ENCODE measurements around the gene TRIP12. TPM values are rescaled to one million over a fixed set of nuclear protein-coding genes. Genes with fewer than 3 reads are reported as not detected.

The TRIP12 gene
- total and polyA plus RNA-seq, 2 of the 8 experiments (the other 6 are each of a cell fraction or from before 2014, with no cell fraction given) = 23.1 to 174 TPM

- peak overlapping the region; percentile 45; the same call in 1 of the 2 replicates for H2BK5ac ChIP-seq (ENCODE audit: low read depth, low read length)
- H2BK12ac ChIP-seq (ENCODE audit: low read depth, low read length) = no peak overlapping the region
- no peaks in the 10 kb centered on the region for H3K79me1 ChIP-seq (ENCODE audit: low read depth, low read length)
- H3K23ac ChIP-seq (ENCODE audit: insufficient read length) = no peak overlapping the region
- FAIRE-seq (peak; percentile 99), DNase-seq (ENCODE audit: low read depth in 1 of 2, low spot score in 2 of 2) (peak in 1 of 2 experiments; percentile 50)
- H2AK5ac ChIP-seq (ENCODE audit: low read depth, low read length) = no peak overlapping the region
- H3K23me2 ChIP-seq (ENCODE audit: low read depth, low read length) = no peaks in the 10 kb centered on the region
- ChIA-PET POLR2A (ENCODE audit: partially characterized antibody) (interaction anchor here (1.6 kb wide), 1 partner anchor 18 kb away, joined by 5 read pairs; no protein-coding TSS in a partner anchor), CTCF (ENCODE audit: partially characterized antibody) (interaction anchor here (0.6 to 4.3 kb wide), 39 partner anchors 8 to 1009 kb away, joined by 3 to 24 read pairs (median 4); no protein-coding TSS in a partner anchor)
- H3K36me3 ChIP-seq (ENCODE audit: control insufficient read depth in 2 of 4, insufficient read depth in 4 of 4, low read length in 3 of 4) = peaks cover 0 to 32% (median 13%) of the 10 kb centered on the region in 4 experiments; a peak in 6 of 8 replicates
- H4K20me1 ChIP-seq (replicated peaks in 1 of 2; ENCODE audit: control insufficient read depth in 1 of 2, insufficient read depth in 2 of 2, low read length in 2 of 2) = peaks cover 0 to 2% of the 10 kb centered on the region in 2 experiments
- H4K5ac ChIP-seq (ENCODE audit: insufficient read length, low read depth, low read length) = no peak overlapping the region
- H3K18ac ChIP-seq (ENCODE audit: extremely low read depth, low read length) = no peak overlapping the region
- H3K27me3 ChIP-seq (replicated peaks in 1 of 4; ENCODE audit: control insufficient read depth in 3 of 4, extremely low read depth in 1 of 4, insufficient read depth in 3 of 4, low read length in 3 of 4) = no peaks in the 10 kb centered on the region
- H3K14ac ChIP-seq (ENCODE audit: insufficient read length) = no peak overlapping the region
- no peak overlapping the region for H2BK20ac ChIP-seq (ENCODE audit: low read length)
- H3K4ac ChIP-seq (replicated peaks; ENCODE audit: insufficient read length, low read depth, low read length) = no peak overlapping the region
- peaks cover 0 to 9% of the 10 kb centered on the region in 2 experiments; a peak in 1 of 4 replicates for H3K79me2 ChIP-seq (ENCODE audit: control insufficient read depth in 1 of 2, insufficient read depth in 2 of 2, low read length in 2 of 2)
- no peak overlapping the region for H3K27ac ChIP-seq (ENCODE audit: low read depth, low read length)
- no peak overlapping the region for H3K4me3 ChIP-seq (ENCODE audit: extremely low read depth in 1 of 4, insufficient read depth in 2 of 4, low read depth in 3 of 4, low read length in 4 of 4)
- no peak overlapping the region for H3K9ac ChIP-seq (replicated peaks in 1 of 4; ENCODE audit: extremely low read depth in 1 of 4, low read depth in 3 of 4, low read length in 3 of 4)
- H2AFZ ChIP-seq (ENCODE audit: low read length) = no peak overlapping the region
- H3K4me2 ChIP-seq (ENCODE audit: insufficient read depth in 1 of 2, low read depth in 2 of 2, low read length in 2 of 2) = no peak overlapping the region
- H3K9me3 ChIP-seq (ENCODE audit: insufficient read depth in 2 of 2, low read depth in 1 of 2, low read length in 1 of 2) = no peaks in the 10 kb centered on the region
- no peak overlapping the region for H2BK15ac ChIP-seq (ENCODE audit: low read length)
- H4K8ac ChIP-seq (ENCODE audit: extremely low read depth, insufficient read depth, low read length) = no peak overlapping the region
- peaks cover 0 to 18% (median 9%) of the 10 kb centered on the region in 4 experiments; a peak in 6 of 7 replicates for H3K4me1 ChIP-seq (replicated peaks in 1 of 4; ENCODE audit: control insufficient read depth in 3 of 4, insufficient read depth in 4 of 4, low read length in 3 of 4)
- H4K91ac ChIP-seq (replicated peaks; ENCODE audit: insufficient read length, low read length) = no peak overlapping the region
- no peak overlapping the region for H2BK120ac ChIP-seq (replicated peaks; ENCODE audit: low read depth, low read length)
- no peak overlapping the region for H3K56ac ChIP-seq (replicated peaks; ENCODE audit: insufficient read length, low read depth, low read length)
- no peak for TF ChIP-seq TEAD4 (IDR thresholded peaks at IDR 0.05; ENCODE audit: low read depth, low read length)
- TF ChIP-seq CTBP2 (IDR thresholded peaks at IDR 0.05; ENCODE audit: borderline replicate concordance, insufficient read depth, insufficient read length, low read length) = no peak
These were observed 140.7 kb downstream of the TRIP12 start for GRCh38 chr2:229780856-229781773.
